Mammary epithelial cell (primary cell): Measurements from ENCODE around the gene SLC1A2.

Experiments
- CTCF ChIP-seq, 2 donors: IDR thresholded peaks in 1 of 2; conservative IDR thresholded peaks in 1 of 2; 2 replicates each; pipeline ENCODE4 v1.5.1; 2011 to 2012; ENCODE audit warnings: inconsistent platforms in 2 of 2, low read length in 2 of 2, mild to moderate bottlenecking in 2 of 2, control low read depth in 1 of 2, low read depth in 1 of 2; ENCODE audit not compliant: insufficient read depth in 1 of 2; ENCODE audit errors: extremely low read depth in 1 of 2
- EZH2 ChIP-seq: IDR thresholded peaks from 2 replicates; pipeline ENCODE4 v1.6.1; 2012; ENCODE audit warnings: low read length, inconsistent platforms, borderline replicate concordance

- no peak for TF ChIP-seq CTCF (conservative IDR thresholded peaks at IDR 0.05 in 1 of 2, IDR thresholded peaks at IDR 0.05 in 1 of 2; ENCODE audit: extremely low read depth in 1 of 2, insufficient read depth in 1 of 2, low read depth in 1 of 2, low read length in 2 of 2)
- no peak for TF ChIP-seq EZH2
Observed at GRCh38 chr11:35335226-35335625, 84.1 kb downstream of the SLC1A2 start.
